Fibroblast of peridontal ligament (primary cell): ENCODE data around the gene C4BPB.
A peak's percentile ranks its signal among the peaks of the same experiment; 100 is the strongest.
"Not testable (repeated sequence)": the region's sequence is repeated elsewhere in the genome, so short reads cannot be mapped to it uniquely, and the experiment has no call there.

ENCODE experiments used
- DNase-seq: peaks from one replicate; pipeline ENCODE4 v3.0.0-alpha.2; 2010; ENCODE audit errors: extremely low read depth

C4BPB gene

GRCh38 chr1:207088701-207089626, at the start of gene C4BPB:
TSS of gene C4BPB (plus strand) at chr1:207088860. CDS start at chr1:207089532, 672 bp downstream.
- no peak for DNase-seq

GRCh38 chr1:207039380-207040180, 49.1 kb upstream of the C4BPB start:
- no peak for DNase-seq

- DNase-seq: peak; percentile 8
Observed at GRCh38 chr1:207040181-207040533, 48.5 kb upstream of the C4BPB start.

- not testable (repeated sequence) for DNase-seq
Observed at GRCh38 chr1:207041397-207041796, 47.3 kb upstream of the C4BPB start.

GRCh38 chr1:207045453-207045852, 43.2 kb upstream of the C4BPB start:
- DNase-seq: peak; percentile 12

GRCh38 chr1:207047505-207047904, 41.2 kb upstream of the C4BPB start:
- DNase-seq: no peak

GRCh38 chr1:207048041-207048440, 40.6 kb upstream of the C4BPB start:
- no peak for DNase-seq

DNA sequence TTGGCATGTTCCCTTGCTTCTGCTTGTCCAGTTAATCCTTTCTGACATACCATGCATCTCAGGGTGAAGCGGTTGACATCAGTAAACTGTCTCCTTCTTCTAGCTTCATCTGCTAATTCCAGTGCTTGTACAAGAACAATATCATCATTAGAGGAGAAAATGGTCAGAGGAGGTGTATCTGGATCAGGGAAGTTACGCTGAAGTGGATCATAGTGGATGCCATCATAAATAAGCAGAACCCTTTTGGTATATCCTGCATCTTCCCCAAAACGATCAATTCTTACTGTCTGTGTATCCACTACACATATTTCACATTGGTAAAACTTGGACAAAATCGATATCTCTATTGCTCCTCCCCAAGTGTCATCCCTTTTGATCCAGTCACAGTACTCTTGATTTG, 39.6 kb upstream of the C4BPB start:
- no peak for DNase-seq

- no peak for DNase-seq
Observed at GRCh38 chr1:207049514-207049913, 39.1 kb upstream of the C4BPB start.

DNA sequence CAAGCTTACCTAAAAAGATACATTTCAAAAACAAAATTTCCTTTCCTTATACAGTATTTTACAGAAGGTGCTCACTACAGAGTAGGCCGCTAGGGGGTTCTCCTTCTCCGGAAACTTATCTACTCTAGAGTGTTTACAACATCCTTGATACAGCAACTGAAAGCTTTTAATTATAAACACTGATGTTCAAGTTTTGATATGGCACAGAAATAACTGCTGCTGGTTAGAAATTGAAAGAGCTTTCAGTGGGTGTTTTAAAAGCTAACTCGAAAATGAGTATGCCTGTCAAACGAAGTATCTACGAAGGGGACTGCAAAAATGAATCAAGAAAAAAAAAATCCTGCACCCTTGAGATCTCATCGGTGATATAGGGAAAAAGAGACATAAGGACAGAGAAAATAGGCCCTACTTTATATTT, 38.7 kb upstream of the C4BPB start:
- DNase-seq: peak; percentile 68

DNA sequence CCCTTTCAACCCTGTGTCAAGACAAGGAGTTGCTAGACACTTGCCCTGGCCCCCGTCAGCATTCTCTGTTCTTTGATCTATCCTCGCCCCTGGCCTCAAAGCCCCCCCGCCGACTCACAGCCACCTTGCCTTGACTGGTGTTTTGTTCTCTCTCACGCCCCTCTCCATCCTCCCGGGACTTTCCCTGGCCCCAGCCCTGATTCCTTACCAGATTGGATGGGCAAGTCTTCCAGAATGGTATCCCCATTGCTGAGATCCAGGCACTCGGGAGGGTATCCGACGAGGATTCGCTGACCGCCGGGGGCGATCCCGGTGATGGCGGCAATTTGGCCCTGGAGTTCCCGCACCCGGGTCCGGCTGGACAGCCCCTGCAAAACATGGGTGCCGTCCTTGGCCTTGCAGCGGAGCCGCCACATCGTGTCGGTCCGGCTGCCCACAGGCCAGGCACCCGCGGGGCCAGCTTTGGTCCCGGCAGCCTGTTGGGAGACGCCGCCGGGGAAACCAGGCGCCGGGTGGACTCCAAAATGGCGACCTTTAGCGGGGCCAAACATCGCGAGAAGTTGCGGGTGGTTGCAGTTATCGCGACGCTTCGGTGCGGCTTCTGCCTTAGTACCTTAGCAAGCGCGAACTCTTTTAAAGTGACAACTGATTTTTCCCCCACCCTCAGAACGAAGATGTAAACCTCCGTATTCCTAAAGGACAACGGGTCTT, 38.0 kb upstream of the C4BPB start:
- DNase-seq: peak; percentile 93

DNA sequence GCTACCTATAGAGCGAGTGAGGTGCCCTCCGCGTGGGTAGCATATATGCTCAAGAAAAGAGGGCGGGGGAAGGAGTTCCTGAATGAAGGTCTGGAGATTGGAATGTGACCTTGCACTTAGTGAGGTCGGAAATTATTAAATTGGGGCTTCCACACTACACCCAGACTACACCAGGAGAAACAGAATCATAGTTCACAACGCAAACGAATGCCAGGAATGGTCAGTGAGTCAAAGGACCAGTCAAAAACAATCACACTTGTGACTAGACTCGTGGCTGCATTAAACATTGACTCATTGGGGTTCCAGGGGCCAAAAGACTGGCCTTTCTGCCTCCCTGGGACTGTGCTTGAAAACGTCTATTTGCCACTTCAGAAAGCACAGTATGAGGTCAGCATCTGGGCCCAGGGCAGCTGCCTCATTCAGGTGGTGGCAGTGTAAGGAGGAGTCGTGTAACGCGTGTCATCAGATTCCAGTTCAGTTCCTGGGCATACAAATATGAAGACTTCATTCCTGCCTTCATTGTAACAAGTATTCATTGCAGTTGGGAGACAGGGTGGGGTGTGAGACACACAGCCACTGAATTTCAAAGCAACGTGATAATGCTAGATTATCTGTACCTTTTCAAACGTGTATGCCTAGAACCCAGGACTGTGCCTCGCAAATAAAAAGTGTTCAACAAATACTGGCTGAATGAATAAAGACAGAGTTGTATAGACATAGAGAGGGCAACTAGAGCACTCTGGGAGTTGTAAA, 37.3 kb upstream of the C4BPB start, which contains the start of gene YOD1:
Gene YOD1, minus strand, starts transcription at position 18 of the 753 bp plus-strand sequence. CDS start 178 bp downstream, outside the sequence.
- DNase-seq: no peak

DNA sequence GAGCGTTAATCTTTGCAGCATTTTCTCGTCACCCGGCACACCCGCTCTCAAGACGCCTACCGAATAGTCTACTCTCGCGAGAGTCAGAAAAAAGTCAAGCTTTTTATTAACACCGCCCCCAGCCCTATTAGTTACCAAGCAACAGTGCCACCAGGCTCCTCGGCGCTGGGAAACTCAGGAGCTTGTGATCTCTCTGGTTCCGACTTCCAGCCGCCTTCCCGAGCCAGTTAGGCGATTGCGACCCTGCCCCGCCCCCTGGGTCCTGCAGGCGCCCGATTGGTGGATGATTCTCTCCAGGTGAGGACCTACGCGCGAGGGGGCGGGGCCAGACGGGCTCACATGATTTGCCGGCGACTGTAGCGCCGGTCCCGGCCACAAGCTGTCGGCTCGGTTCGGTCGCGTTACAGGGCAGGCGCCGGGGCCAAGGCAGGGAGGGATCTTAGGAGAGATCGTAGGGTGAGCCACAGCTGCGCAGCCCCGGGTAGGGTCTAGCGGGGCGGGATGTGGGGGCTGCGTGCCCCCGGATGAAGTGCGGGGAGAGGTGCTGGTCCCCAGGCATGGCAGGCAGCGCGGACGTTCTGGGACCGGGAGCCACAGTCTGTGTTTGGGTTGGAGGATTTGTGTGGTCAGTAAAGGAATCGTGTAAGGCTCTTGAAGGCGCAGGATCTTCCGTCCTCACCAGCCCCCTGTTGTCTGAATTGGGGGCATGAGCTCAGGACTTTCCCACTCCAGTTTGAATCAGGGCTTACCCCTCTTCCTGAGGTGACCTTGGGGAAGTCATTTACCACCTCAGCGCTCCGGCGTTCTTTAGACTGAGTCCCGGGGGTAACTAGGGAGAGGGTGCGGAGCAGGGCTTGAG, 35.5 kb upstream of the C4BPB start, which contains the start of gene PFKFB2:
Gene PFKFB2, plus strand, starts transcription at position 365 of the 859 bp plus-strand sequence. CDS start 1,443 bp downstream, outside the sequence.
- peak; percentile 94 for DNase-seq

- no peak for DNase-seq
Observed at GRCh38 chr1:207054491-207054890, 34.2 kb upstream of the C4BPB start.

GRCh38 chr1:207055386-207056001, 33.2 kb upstream of the C4BPB start:
- DNase-seq: no peak

- no peak for DNase-seq
Observed at GRCh38 chr1:207056673-207057072, 32.0 kb upstream of the C4BPB start.

- no peak for DNase-seq
Observed at GRCh38 chr1:207058252-207058651, 30.4 kb upstream of the C4BPB start.

DNA sequence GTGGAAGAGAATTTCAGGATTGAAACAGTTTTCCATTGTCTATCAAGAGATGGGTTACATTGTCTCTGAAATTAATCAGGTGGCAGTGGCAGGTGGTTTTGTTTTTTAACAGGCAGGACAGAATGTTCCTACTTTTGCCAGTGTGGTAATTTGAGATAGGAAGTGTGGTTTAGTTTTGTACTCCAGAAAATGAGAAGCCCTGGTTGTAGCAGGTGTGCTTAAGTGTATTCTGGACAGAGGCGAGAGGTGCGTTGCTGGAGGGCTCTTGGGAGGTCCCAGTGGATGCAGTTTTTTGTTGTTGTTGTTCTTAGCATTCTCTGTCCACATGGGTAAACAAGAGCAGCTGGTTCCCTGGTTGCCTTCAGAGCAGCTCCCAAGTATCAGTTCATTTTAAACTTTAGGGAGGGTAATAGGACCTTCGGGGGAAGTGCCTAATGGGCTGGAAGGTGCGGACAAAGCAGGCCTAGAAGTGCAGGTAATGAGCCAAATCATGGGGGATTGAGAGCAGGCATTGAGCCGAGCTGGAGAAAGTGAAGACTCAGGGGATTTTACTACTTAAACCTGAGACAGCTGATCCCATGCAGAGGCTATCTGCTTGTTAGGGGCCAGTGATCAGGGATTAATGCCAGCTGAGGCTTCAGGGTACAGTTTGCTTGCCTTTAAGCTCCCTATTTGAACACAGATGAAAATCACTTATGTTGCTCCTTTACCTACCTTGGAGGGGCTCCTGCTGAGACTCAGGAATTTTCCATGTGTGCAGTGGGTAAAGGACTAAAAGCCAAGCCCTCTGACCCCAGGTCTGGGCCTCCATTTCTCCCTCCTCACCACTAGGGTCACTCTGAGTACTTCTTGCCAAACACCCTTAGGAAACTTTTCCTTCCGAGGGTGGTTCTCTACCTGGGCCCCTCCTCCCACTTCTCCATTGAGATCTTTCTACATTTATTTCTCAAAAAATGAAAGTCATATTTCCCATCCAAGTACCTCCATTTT, 29.5 kb upstream of the C4BPB start:
- no peak for DNase-seq
